ENCODE data around the gene CCND1. TPM values are rescaled to one million over a fixed set of nuclear protein-coding genes. Genes with fewer than 3 reads are reported as not detected.

CCND1 gene
- 14.3 and 16.7 TPM in 2 replicates for polyA plus RNA-seq (2013)

DNA sequence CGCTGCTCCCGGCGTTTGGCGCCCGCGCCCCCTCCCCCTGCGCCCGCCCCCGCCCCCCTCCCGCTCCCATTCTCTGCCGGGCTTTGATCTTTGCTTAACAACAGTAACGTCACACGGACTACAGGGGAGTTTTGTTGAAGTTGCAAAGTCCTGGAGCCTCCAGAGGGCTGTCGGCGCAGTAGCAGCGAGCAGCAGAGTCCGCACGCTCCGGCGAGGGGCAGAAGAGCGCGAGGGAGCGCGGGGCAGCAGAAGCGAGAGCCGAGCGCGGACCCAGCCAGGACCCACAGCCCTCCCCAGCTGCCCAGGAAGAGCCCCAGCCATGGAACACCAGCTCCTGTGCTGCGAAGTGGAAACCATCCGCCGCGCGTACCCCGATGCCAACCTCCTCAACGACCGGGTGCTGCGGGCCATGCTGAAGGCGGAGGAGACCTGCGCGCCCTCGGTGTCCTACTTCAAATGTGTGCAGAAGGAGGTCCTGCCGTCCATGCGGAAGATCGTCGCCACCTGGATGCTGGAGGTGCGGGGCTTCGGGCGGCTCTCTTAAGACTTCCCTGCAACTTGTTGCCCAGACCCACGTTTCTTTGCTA lies at the start of gene CCND1:
CCND1 (plus strand) TSS at position 162 of the 587 bp plus-strand sequence; CDS start at position 320, 158 bp downstream.
- H3K4me1 ChIP-seq (ENCODE audit: control insufficient read depth in 1 of 2, insufficient read depth in 2 of 2, low read length in 2 of 2) = peaks cover 23 to 28% of the 10 kb centered on the region in 2 experiments
- peak within 1 kb of the TSS; percentile 43 for H4K12ac ChIP-seq (ENCODE audit: low read depth, low read length)
- H3K4me2 ChIP-seq (ENCODE audit: low read length) = peak within 1 kb of the TSS; percentile 83
- H2AK5ac ChIP-seq (ENCODE audit: low read length) = peak within 1 kb of the TSS; percentile 69
- peaks cover 6% of the 10 kb centered on the region for H3K79me2 ChIP-seq (ENCODE audit: control insufficient read depth, insufficient read depth, low read length, poor library complexity)
- no peak within 1 kb of the TSS for H3K23ac ChIP-seq (ENCODE audit: low read length)
- H3K4me3 ChIP-seq (ENCODE audit: low read depth, low read length) = peak within 1 kb of the TSS; percentile 86
- WGBS (ENCODE audit: extremely low coverage, insufficient coverage, insufficient read length) = no CpG with 5 or more reads among the region's 49 CpGs
- H3K27me3 ChIP-seq (ENCODE audit: insufficient read depth, low read length) = peaks cover 27% of the 10 kb centered on the region
- peaks cover 35% of the 10 kb centered on the region for H3K79me1 ChIP-seq (ENCODE audit: low read length)
- peak within 1 kb of the TSS; percentile 69 for H2BK120ac ChIP-seq (ENCODE audit: insufficient read depth, low read length, poor library complexity)
- H3K27ac ChIP-seq (ENCODE audit: low read depth, low read length) = no peak within 1 kb of the TSS
- peak within 1 kb of the TSS; percentile 35 for H3K14ac ChIP-seq (ENCODE audit: low read length)
- peaks cover 13 to 14% of the 10 kb centered on the region in 2 experiments for H3K36me3 ChIP-seq (ENCODE audit: control insufficient read depth in 1 of 2, insufficient read depth in 2 of 2, low read length in 2 of 2)
- peak within 1 kb of the TSS; percentile 54 for H2AFZ ChIP-seq (ENCODE audit: insufficient read depth, low read length, poor library complexity)
- H4K91ac ChIP-seq (ENCODE audit: low read depth, low read length) = peak within 1 kb of the TSS; percentile 58
- H2BK12ac ChIP-seq (ENCODE audit: low read length) = peak within 1 kb of the TSS; percentile 50
- H3K9ac ChIP-seq (ENCODE audit: low read length) = peak within 1 kb of the TSS; percentile 77
- peak within 1 kb of the TSS; percentile 55 for H4K8ac ChIP-seq (ENCODE audit: low read depth, low read length)
- peak within 1 kb of the TSS; percentile 34 for H3K4ac ChIP-seq (ENCODE audit: low read depth, low read length)
- peak; percentile 32 to 67 for DNase-seq
- peak within 1 kb of the TSS; percentile 55 for H3K18ac ChIP-seq (ENCODE audit: low read length)
- peaks cover 1% of the 10 kb centered on the region for H3K9me3 ChIP-seq (ENCODE audit: insufficient read depth, low read depth, low read length)
- peak within 1 kb of the TSS; percentile 29 for H2BK5ac ChIP-seq (ENCODE audit: low read depth, low read length, poor library complexity)

DNA sequence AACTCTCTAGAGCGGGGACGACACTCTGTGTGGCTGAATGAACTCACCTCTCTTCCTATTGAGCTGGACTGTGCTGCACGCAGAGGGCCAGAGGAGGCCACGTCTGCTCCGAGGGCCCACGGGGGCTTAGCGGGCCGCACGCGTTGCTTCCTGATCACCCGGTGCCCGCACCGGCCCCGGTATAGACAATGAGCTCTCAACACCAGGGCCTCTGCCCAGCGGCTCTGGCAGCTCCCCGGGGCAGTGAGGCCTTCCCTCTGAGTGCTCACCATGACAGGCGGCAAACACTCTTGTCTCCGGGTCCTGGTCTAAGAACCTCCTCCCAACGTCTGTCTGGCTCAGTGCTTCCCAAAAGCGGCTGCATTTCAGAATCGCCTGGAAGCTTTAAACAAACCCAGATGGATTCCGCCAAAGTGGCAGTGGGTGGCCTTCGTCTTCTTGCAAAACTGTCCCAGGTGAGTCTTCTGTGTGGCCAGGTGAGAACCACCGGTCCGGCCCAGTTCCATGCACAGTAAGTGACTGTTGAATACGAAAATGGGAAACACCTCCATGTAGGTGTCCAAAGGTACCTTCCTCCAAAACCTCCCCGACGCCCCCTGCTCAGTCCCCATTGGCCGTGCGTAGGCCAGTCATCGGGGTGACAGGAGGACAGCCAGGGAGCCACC lies 47.8 kb upstream of the CCND1 start:
- H2AK5ac ChIP-seq (ENCODE audit: low read length) = no peak overlapping the region
- no peak overlapping the region for H4K8ac ChIP-seq (ENCODE audit: low read depth, low read length)
- H2BK5ac ChIP-seq (ENCODE audit: low read depth, low read length, poor library complexity) = no peak overlapping the region
- H3K4me3 ChIP-seq (ENCODE audit: low read depth, low read length) = no peak overlapping the region
- H3K14ac ChIP-seq (ENCODE audit: low read length) = no peak overlapping the region
- no peak overlapping the region for H3K18ac ChIP-seq (ENCODE audit: low read length)
- WGBS (ENCODE audit: extremely low coverage, insufficient coverage, insufficient read length) = no CpG with 5 or more reads among the region's 31 CpGs
- no peak for DNase-seq
- H4K91ac ChIP-seq (ENCODE audit: low read depth, low read length) = no peak overlapping the region
- no peaks in the 10 kb centered on the region for H3K79me1 ChIP-seq (ENCODE audit: low read length)
- no peak overlapping the region for H2BK120ac ChIP-seq (ENCODE audit: insufficient read depth, low read length, poor library complexity)
- no peaks in the 10 kb centered on the region for H3K4me1 ChIP-seq (ENCODE audit: control insufficient read depth in 1 of 2, insufficient read depth in 2 of 2, low read length in 2 of 2)
- peaks cover 11% of the 10 kb centered on the region for H3K9me3 ChIP-seq (ENCODE audit: insufficient read depth, low read depth, low read length)
- H3K27me3 ChIP-seq (ENCODE audit: insufficient read depth, low read length) = no peaks in the 10 kb centered on the region
- no peak overlapping the region for H3K23ac ChIP-seq (ENCODE audit: low read length)
- no peak overlapping the region for H3K27ac ChIP-seq (ENCODE audit: low read depth, low read length)
- no peak overlapping the region for H4K12ac ChIP-seq (ENCODE audit: low read depth, low read length)
- no peaks in the 10 kb centered on the region for H3K79me2 ChIP-seq (ENCODE audit: control insufficient read depth, insufficient read depth, low read length, poor library complexity)
- no peak overlapping the region for H3K4me2 ChIP-seq (ENCODE audit: low read length)
- no peak overlapping the region for H2AFZ ChIP-seq (ENCODE audit: insufficient read depth, low read length, poor library complexity)
- H2BK12ac ChIP-seq (ENCODE audit: low read length) = no peak overlapping the region
- H3K36me3 ChIP-seq (ENCODE audit: control insufficient read depth in 1 of 2, insufficient read depth in 2 of 2, low read length in 2 of 2) = no peaks in the 10 kb centered on the region
- no peak overlapping the region for H3K4ac ChIP-seq (ENCODE audit: low read depth, low read length)
- no peak overlapping the region for H3K9ac ChIP-seq (ENCODE audit: low read length)

DNA sequence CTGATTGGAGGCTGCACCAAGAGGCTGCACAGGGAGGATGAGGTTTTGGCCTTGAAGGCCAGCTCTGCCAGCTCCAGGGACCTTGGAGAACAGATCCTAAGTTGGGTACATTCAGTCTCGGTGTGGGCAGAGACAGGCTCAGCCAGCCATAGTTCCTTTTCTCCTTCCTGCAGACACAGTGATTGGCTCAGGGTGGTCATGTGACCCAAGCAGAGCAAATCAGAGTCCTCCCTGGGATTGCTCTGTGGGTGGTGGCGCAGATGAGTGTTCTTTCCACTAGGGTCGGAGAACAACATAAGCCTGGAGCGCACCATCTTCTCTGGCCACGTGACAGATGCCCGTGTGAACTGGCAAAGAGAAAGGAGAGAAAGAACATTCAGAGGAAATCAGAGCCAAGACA lies 47.1 kb upstream of the CCND1 start:
- H3K79me1 ChIP-seq (ENCODE audit: low read length) = no peaks in the 10 kb centered on the region

DNA sequence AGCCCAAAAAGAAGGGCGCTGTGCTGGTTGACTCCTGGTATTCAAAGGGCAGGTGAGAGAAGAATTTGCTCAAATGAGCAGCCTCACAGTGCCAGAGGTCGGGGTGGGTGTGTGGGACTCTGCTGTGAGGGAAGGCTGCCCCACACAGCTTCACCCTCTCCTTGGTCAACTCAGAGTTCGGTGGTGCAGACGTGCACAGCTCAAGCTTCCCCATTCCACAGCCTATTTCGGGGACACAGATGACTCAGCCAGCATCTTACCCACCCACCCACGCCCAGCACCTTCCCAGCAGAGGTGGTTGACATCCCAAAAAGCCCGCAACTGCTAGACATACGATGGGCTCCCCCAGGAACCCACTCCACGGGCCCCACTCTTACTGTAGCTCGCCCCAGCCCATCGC lies 46.5 kb upstream of the CCND1 start:
- Histone ChIP-seq H2BK5ac (ENCODE audit: low read depth, low read length, poor library complexity) (no peak overlapping the region), H2AFZ (ENCODE audit: insufficient read depth, low read length, poor library complexity) (no peak overlapping the region), H3K18ac (ENCODE audit: low read length) (no peak overlapping the region), H3K4ac (ENCODE audit: low read depth, low read length) (no peak overlapping the region), H3K9me3 (ENCODE audit: insufficient read depth, low read depth, low read length) (peaks cover 13% of the 10 kb centered on the region), H4K91ac (ENCODE audit: low read depth, low read length) (no peak overlapping the region), H3K27me3 (ENCODE audit: insufficient read depth, low read length) (no peaks in the 10 kb centered on the region), H4K12ac (ENCODE audit: low read depth, low read length) (no peak overlapping the region), H2BK120ac (ENCODE audit: insufficient read depth, low read length, poor library complexity) (no peak overlapping the region), H3K79me2 (ENCODE audit: control insufficient read depth, insufficient read depth, low read length, poor library complexity) (no peaks in the 10 kb centered on the region), H2AK5ac (ENCODE audit: low read length) (no peak overlapping the region), H3K14ac (ENCODE audit: low read length) (no peak overlapping the region), H3K9ac (ENCODE audit: low read length) (no peak overlapping the region), H3K4me2 (ENCODE audit: low read length) (no peak overlapping the region), H3K79me1 (ENCODE audit: low read length) (no peaks in the 10 kb centered on the region), H3K23ac (ENCODE audit: low read length) (no peak overlapping the region), H3K27ac (ENCODE audit: low read depth, low read length) (no peak overlapping the region), H2BK12ac (ENCODE audit: low read length) (no peak overlapping the region), H3K4me3 (ENCODE audit: low read depth, low read length) (peak overlapping the region; percentile 14), H3K36me3 (ENCODE audit: control insufficient read depth in 1 of 2, insufficient read depth in 2 of 2, low read length in 2 of 2) (no peaks in the 10 kb centered on the region), H3K4me1 (ENCODE audit: control insufficient read depth in 1 of 2, insufficient read depth in 2 of 2, low read length in 2 of 2) (no peaks in the 10 kb centered on the region), H4K8ac (ENCODE audit: low read depth, low read length) (no peak overlapping the region)
- no peak for DNase-seq
- WGBS (ENCODE audit: extremely low coverage, insufficient coverage, insufficient read length) = no CpG with 5 or more reads among the region's 11 CpGs

More for the DNA sequence above, 47.1 kb upstream of the CCND1 start:
- WGBS (ENCODE audit: extremely low coverage, insufficient coverage, insufficient read length) = no CpG with 5 or more reads among the region's 6 CpGs
- Histone ChIP-seq H4K91ac (ENCODE audit: low read depth, low read length) (no peak overlapping the region), H4K8ac (ENCODE audit: low read depth, low read length) (no peak overlapping the region), H2AFZ (ENCODE audit: insufficient read depth, low read length, poor library complexity) (no peak overlapping the region), H3K27me3 (ENCODE audit: insufficient read depth, low read length) (no peaks in the 10 kb centered on the region), H2BK120ac (ENCODE audit: insufficient read depth, low read length, poor library complexity) (no peak overlapping the region), H3K18ac (ENCODE audit: low read length) (no peak overlapping the region), H3K4ac (ENCODE audit: low read depth, low read length) (no peak overlapping the region), H3K79me2 (ENCODE audit: control insufficient read depth, insufficient read depth, low read length, poor library complexity) (no peaks in the 10 kb centered on the region), H3K27ac (ENCODE audit: low read depth, low read length) (no peak overlapping the region), H3K4me3 (ENCODE audit: low read depth, low read length) (peak overlapping the region; percentile 30), H3K4me2 (ENCODE audit: low read length) (no peak overlapping the region), H3K14ac (ENCODE audit: low read length) (no peak overlapping the region), H2BK12ac (ENCODE audit: low read length) (no peak overlapping the region), H3K23ac (ENCODE audit: low read length) (no peak overlapping the region), H3K9ac (ENCODE audit: low read length) (no peak overlapping the region), H3K4me1 (ENCODE audit: control insufficient read depth in 1 of 2, insufficient read depth in 2 of 2, low read length in 2 of 2) (no peaks in the 10 kb centered on the region), H4K12ac (ENCODE audit: low read depth, low read length) (no peak overlapping the region), H3K36me3 (ENCODE audit: control insufficient read depth in 1 of 2, insufficient read depth in 2 of 2, low read length in 2 of 2) (no peaks in the 10 kb centered on the region), H2BK5ac (ENCODE audit: low read depth, low read length, poor library complexity) (no peak overlapping the region), H3K9me3 (ENCODE audit: insufficient read depth, low read depth, low read length) (peaks cover 13% of the 10 kb centered on the region), H2AK5ac (ENCODE audit: low read length) (no peak overlapping the region)
- no peak for DNase-seq
